Stimulated activated naive CD4-positive, alpha-beta T cell (primary cell): ENCODE measurements around the gene ZDHHC11B.
"Not testable (repeated sequence)": the region's sequence is repeated elsewhere in the genome, so short reads cannot be mapped to it uniquely, and the experiment has no call there.

Source experiments
- DNase-seq, 6 experiments: peaks; one replicate each; lab custom pipeline; 2025; lab: John Stamatoyannopoulos, UW

ZDHHC11B gene

GRCh38 chr5:784428-785177 lies at the start of gene ZDHHC11B:
ZDHHC11B (minus strand) TSS chr5:784729; CDS start chr5:766919, 17,810 bp downstream.
- DNase-seq: peak; percentile 69 to 85 (median 81)

- DNase-seq: not testable (repeated sequence)
These were observed 49.5 kb upstream of the ZDHHC11B start for GRCh38 chr5:834013-834412.

- not testable (repeated sequence) for DNase-seq
These were observed 43.7 kb upstream of the ZDHHC11B start for GRCh38 chr5:828194-828593.

- not testable (repeated sequence) for DNase-seq
These were observed 41.0 kb upstream of the ZDHHC11B start for GRCh38 chr5:825544-825943.

- no peak for DNase-seq
These were observed 37.0 kb upstream of the ZDHHC11B start for GRCh38 chr5:821504-821903.

GRCh38 chr5:820245-820644 lies 35.7 kb upstream of the ZDHHC11B start:
- DNase-seq: no peak

GRCh38 chr5:819078-819477 lies 34.5 kb upstream of the ZDHHC11B start:
- no peak for DNase-seq

- no peak for DNase-seq
These were observed 31.6 kb upstream of the ZDHHC11B start for GRCh38 chr5:816176-816575.

GRCh38 chr5:815449-815848 lies 30.9 kb upstream of the ZDHHC11B start:
- no peak for DNase-seq

GRCh38 chr5:813575-813974 lies 29.0 kb upstream of the ZDHHC11B start:
- DNase-seq: not testable (repeated sequence)

- DNase-seq: not testable (repeated sequence)
These were observed 26.9 kb upstream of the ZDHHC11B start for GRCh38 chr5:811384-811783.

- not testable (repeated sequence) for DNase-seq
These were observed 23.4 kb upstream of the ZDHHC11B start for GRCh38 chr5:807719-808514.

- no peak for DNase-seq
These were observed 16.9 kb upstream of the ZDHHC11B start for GRCh38 chr5:801472-801871.

GRCh38 chr5:801055-801454 lies 16.5 kb upstream of the ZDHHC11B start:
- not testable (repeated sequence) for DNase-seq

- not testable (repeated sequence) for DNase-seq
These were observed 14.1 kb upstream of the ZDHHC11B start for GRCh38 chr5:798505-799138.

- not testable (repeated sequence) for DNase-seq
These were observed 13.5 kb upstream of the ZDHHC11B start for GRCh38 chr5:797986-798385.

- DNase-seq: not testable (repeated sequence)
These were observed 11.3 kb upstream of the ZDHHC11B start for GRCh38 chr5:795873-796272.

- DNase-seq: not testable (repeated sequence)
These were observed 10.4 kb upstream of the ZDHHC11B start for GRCh38 chr5:794948-795347.

- not testable (repeated sequence) for DNase-seq
These were observed 4.2 kb upstream of the ZDHHC11B start for GRCh38 chr5:788703-789102.

- not testable (repeated sequence) for DNase-seq
These were observed 3.3 kb upstream of the ZDHHC11B start for GRCh38 chr5:787857-788233.

GRCh38 chr5:787224-787856 lies 2.8 kb upstream of the ZDHHC11B start:
- DNase-seq: not testable (repeated sequence)

- peak in 3 of 6 experiments; percentile 16 to 44 (median 31) for DNase-seq
These were observed 714 bp upstream of the ZDHHC11B start for GRCh38 chr5:785181-785705.
